CD4-positive, alpha-beta memory T cell (primary cell): ENCODE results near the gene CACNA1H. TPM values are rescaled to one million over a fixed set of nuclear protein-coding genes. Genes with fewer than 3 reads are reported as not detected.
"Not testable (repeated sequence)": the region's sequence is repeated elsewhere in the genome, so short reads cannot be mapped to it uniquely, and the experiment has no call there.

Experiments
- CTCF ChIA-PET: fragments of 350-600 bp; sonication (Branson Sonifier 250); formaldehyde crosslinking; loops from one replicate; lab custom pipeline; 2021; ENCODE audit warnings: inconsistent platforms; ENCODE audit not compliant: partially characterized antibody; lab: Charles Lee
- POLR2A ChIA-PET: fragments of 350-600 bp; sonication (Branson Sonifier 250); formaldehyde crosslinking; loops from one replicate; lab custom pipeline; 2021; ENCODE audit not compliant: partially characterized antibody; lab: Charles Lee
- DNase-seq, 5 donors: peaks; one replicate each; pipeline versions ENCODE4 v3.0.0 to v3.0.0-alpha.2; 2020 to 2022; ENCODE audit warnings: mixed read lengths in 1 of 5
- H3K27ac ChIP-seq: one replicate; pipeline ENCODE4 v1.7.0; 2013; ENCODE audit warnings: low read depth, low read length
- H3K27me3 ChIP-seq: 2 replicates; pipeline ENCODE4 v1.7.0; 2013; ENCODE audit warnings: mild to moderate bottlenecking, low read length, moderate library complexity; ENCODE audit not compliant: insufficient read depth
- H3K36me3 ChIP-seq: 2 replicates; pipeline ENCODE4 v1.7.0; 2013; ENCODE audit warnings: mild to moderate bottlenecking, low read length, moderate library complexity; ENCODE audit not compliant: insufficient read depth
- H3K4me1 ChIP-seq: 2 replicates; pipeline ENCODE4 v1.7.0; 2013; ENCODE audit warnings: mild to moderate bottlenecking, low read length, moderate library complexity; ENCODE audit not compliant: insufficient read depth
- H3K4me3 ChIP-seq, 2 donors: one replicate each; pipeline ENCODE4 v1.7.0; 2013; ENCODE audit warnings: low read length in 2 of 2, mild to moderate bottlenecking in 1 of 2
- H3K9me3 ChIP-seq, 2 donors: one replicate each; pipeline ENCODE4 v1.7.0; 2013; ENCODE audit warnings: low read length in 2 of 2, control low read depth in 1 of 2; ENCODE audit not compliant: control insufficient read depth in 1 of 2
- H3K27ac Mint-ChIP-seq, 7 donors: one replicate each; pipeline ENCODE4 v1.8.0; 2020 to 2021; ENCODE audit warnings: mixed read lengths in 7 of 7, mild to moderate bottlenecking in 6 of 7, inconsistent platforms in 3 of 7, moderate library complexity in 3 of 7
- H3K27me3 Mint-ChIP-seq, 2 donors: one replicate each; pipeline ENCODE4 v1.8.0; 2020 to 2021; ENCODE audit warnings: mixed read lengths in 2 of 2
- H3K36me3 Mint-ChIP-seq, 2 donors: one replicate each; pipeline ENCODE4 v1.8.0; 2020 to 2021; ENCODE audit warnings: mixed read lengths in 2 of 2, inconsistent platforms in 1 of 2, mild to moderate bottlenecking in 1 of 2
- H3K4me1 Mint-ChIP-seq, 4 donors: one replicate each; pipeline ENCODE4 v1.8.0; 2020 to 2021; ENCODE audit warnings: mixed read lengths in 4 of 4, mild to moderate bottlenecking in 1 of 4
- H3K4me3 Mint-ChIP-seq, 8 donors: one replicate each; pipeline ENCODE4 v1.8.0; 2020 to 2021; ENCODE audit warnings: mixed read lengths in 8 of 8, mild to moderate bottlenecking in 7 of 8, moderate library complexity in 6 of 8, inconsistent platforms in 3 of 8
- H3K9me3 Mint-ChIP-seq, 8 donors: one replicate each; pipeline ENCODE4 v1.8.0; 2020 to 2021; ENCODE audit warnings: mixed read lengths in 8 of 8, mild to moderate bottlenecking in 5 of 8, inconsistent platforms in 3 of 8, moderate library complexity in 1 of 8
- intact Hi-C: fragments of 100-400 bp; cut with micrococcal nuclease; formaldehyde crosslinking; loops from one replicate; pipeline ENCODE4 v1.15.1; 2023
- polyA plus RNA-seq, 2 donors: library from polyadenylated mRNA; unstranded; fragments of 300-500 nt; fragmentation: Illumina TruSeq; gene quantifications; one replicate each; pipeline ENCODE4 v1.2.3, GENCODE V29; 2021
- total RNA-seq, 2 experiments: library from RNA; stranded (reverse); gene quantifications; one replicate each; pipeline ENCODE4 v1.2.3, GENCODE V29; 2021

CACNA1H gene
- total and polyA plus RNA-seq, 4 experiments from 2014 or later, result 0.48 to 2.1 (median 1.5) TPM

- H3K9me3 Mint-ChIP-seq, result no peaks in the 10 kb centered on the region
- Histone ChIP-seq H3K4me3 (no peak within 1 kb of the TSS), H3K27ac (no peak within 1 kb of the TSS), H3K9me3 (no peaks in the 10 kb centered on the region), H3K27me3 (no peaks in the 10 kb centered on the region), H3K4me1 (no peaks in the 10 kb centered on the region), H3K36me3 (no peaks in the 10 kb centered on the region)
- intact Hi-C loops, result no loop called here
- H3K4me3 Mint-ChIP-seq, result no peak within 1 kb of the TSS
- POLR2A ChIA-PET, result no interaction called here
- peak in 1 of 5 donors; percentile 33 for DNase-seq
- H3K27ac Mint-ChIP-seq, result no peak within 1 kb of the TSS
- H3K36me3 Mint-ChIP-seq, result no peaks in the 10 kb centered on the region
- CTCF ChIA-PET, result no interaction called here
- H3K4me1 Mint-ChIP-seq, result no peaks in the 10 kb centered on the region
- peaks cover 1 to 4% of the 10 kb centered on the region in 2 donors for H3K27me3 Mint-ChIP-seq
These were observed 72.1 kb downstream of the CACNA1H start, which contains the start of gene TPSG1 for GRCh38 chr16:1225051-1225451. TPSG1 (minus strand) TSS chr16:1225268; CDS start chr16:1225252, 16 bp downstream.

GRCh38 chr16:1225728-1226311 lies 72.9 kb downstream of the CACNA1H start:
- H3K27me3 Mint-ChIP-seq, H3K36me3 Mint-ChIP-seq, H3K27me3 ChIP-seq, intact Hi-C loops, POLR2A ChIA-PET, H3K4me1 ChIP-seq, H3K9me3 ChIP-seq, H3K27ac Mint-ChIP-seq, CTCF ChIA-PET, H3K4me3 ChIP-seq, H3K4me1 Mint-ChIP-seq, H3K27ac ChIP-seq, H3K36me3 ChIP-seq, H3K9me3 Mint-ChIP-seq, H3K4me3 Mint-ChIP-seq: not testable (repeated sequence)
- DNase-seq, result peak in 1 of 5 donors; percentile 29

GRCh38 chr16:1226692-1227091 lies 73.8 kb downstream of the CACNA1H start:
- H3K27me3 ChIP-seq, DNase-seq, H3K27ac Mint-ChIP-seq, H3K4me3 Mint-ChIP-seq, H3K9me3 ChIP-seq, H3K4me3 ChIP-seq, H3K36me3 Mint-ChIP-seq, H3K27ac ChIP-seq, POLR2A ChIA-PET, H3K4me1 ChIP-seq, H3K36me3 ChIP-seq, H3K27me3 Mint-ChIP-seq, H3K9me3 Mint-ChIP-seq, H3K4me1 Mint-ChIP-seq, CTCF ChIA-PET, intact Hi-C loops: not testable (repeated sequence)

- H3K27ac Mint-ChIP-seq, DNase-seq, H3K27ac ChIP-seq, POLR2A ChIA-PET, H3K9me3 ChIP-seq, H3K4me3 Mint-ChIP-seq, H3K4me1 Mint-ChIP-seq, H3K27me3 Mint-ChIP-seq, H3K36me3 Mint-ChIP-seq, CTCF ChIA-PET, H3K4me3 ChIP-seq, H3K4me1 ChIP-seq, H3K36me3 ChIP-seq, intact Hi-C loops, H3K9me3 Mint-ChIP-seq, H3K27me3 ChIP-seq: not testable (repeated sequence)
These were observed 75.3 kb downstream of the CACNA1H start for GRCh38 chr16:1228227-1228626.

GRCh38 chr16:1229476-1229875 lies 76.6 kb downstream of the CACNA1H start:
- POLR2A ChIA-PET, H3K4me1 Mint-ChIP-seq, H3K4me3 Mint-ChIP-seq, H3K9me3 ChIP-seq, H3K36me3 ChIP-seq, H3K4me1 ChIP-seq, H3K27ac Mint-ChIP-seq, H3K4me3 ChIP-seq, H3K36me3 Mint-ChIP-seq, H3K27ac ChIP-seq, H3K27me3 ChIP-seq, H3K9me3 Mint-ChIP-seq, H3K27me3 Mint-ChIP-seq, CTCF ChIA-PET, intact Hi-C loops: not testable (repeated sequence)
- DNase-seq, result peak in 1 of 5 donors; percentile 3

GRCh38 chr16:1230084-1230470 lies 77.2 kb downstream of the CACNA1H start, which contains the start of gene TPSB2:
TPSB2 (minus strand) TSS chr16:1230184; CDS start chr16:1229951, 233 bp downstream.
- H3K9me3 Mint-ChIP-seq, H3K27ac Mint-ChIP-seq, H3K27ac ChIP-seq, H3K4me3 ChIP-seq, H3K4me1 Mint-ChIP-seq, POLR2A ChIA-PET, H3K36me3 Mint-ChIP-seq, CTCF ChIA-PET, H3K36me3 ChIP-seq, H3K4me3 Mint-ChIP-seq, DNase-seq, H3K27me3 Mint-ChIP-seq, H3K4me1 ChIP-seq, H3K27me3 ChIP-seq, H3K9me3 ChIP-seq, intact Hi-C loops: not testable (repeated sequence)

- H3K4me3 ChIP-seq, H3K27ac Mint-ChIP-seq, H3K4me1 ChIP-seq, POLR2A ChIA-PET, CTCF ChIA-PET, intact Hi-C loops, H3K4me1 Mint-ChIP-seq, H3K9me3 ChIP-seq, H3K27me3 Mint-ChIP-seq, H3K27ac ChIP-seq, H3K27me3 ChIP-seq, H3K9me3 Mint-ChIP-seq, H3K36me3 Mint-ChIP-seq, H3K4me3 Mint-ChIP-seq, H3K36me3 ChIP-seq: not testable (repeated sequence)
- peak in 1 of 5 donors; percentile 22 for DNase-seq
These were observed 77.7 kb downstream of the CACNA1H start for GRCh38 chr16:1230471-1231212.
